GM18519 (cell line): ENCODE results near the gene CCDC85C.

ENCODE experiments used
- ATAC-seq: cut with Tn5 transposase; IDR thresholded peaks from one replicate; pipeline ENCODE4 v1.9.1; 2021; ENCODE audit warnings: mild to moderate bottlenecking, moderate library complexity; ENCODE audit not compliant: unreplicated experiment, low FRiP score

CCDC85C gene

GRCh38 chr14:99527427-99528076 is 76.5 kb downstream of the CCDC85C start:
- no peak for ATAC-seq

GRCh38 chr14:99527026-99527425 is 77.0 kb downstream of the CCDC85C start:
- no peak for ATAC-seq

GRCh38 chr14:99525699-99526080 is 78.3 kb downstream of the CCDC85C start:
- no peak for ATAC-seq

GRCh38 chr14:99524804-99525698 is 79.0 kb downstream of the CCDC85C start:
- ATAC-seq, result no peak

- ATAC-seq, result no peak
Measured at GRCh38 chr14:99524091-99524661, 79.8 kb downstream of the CCDC85C start.

DNA sequence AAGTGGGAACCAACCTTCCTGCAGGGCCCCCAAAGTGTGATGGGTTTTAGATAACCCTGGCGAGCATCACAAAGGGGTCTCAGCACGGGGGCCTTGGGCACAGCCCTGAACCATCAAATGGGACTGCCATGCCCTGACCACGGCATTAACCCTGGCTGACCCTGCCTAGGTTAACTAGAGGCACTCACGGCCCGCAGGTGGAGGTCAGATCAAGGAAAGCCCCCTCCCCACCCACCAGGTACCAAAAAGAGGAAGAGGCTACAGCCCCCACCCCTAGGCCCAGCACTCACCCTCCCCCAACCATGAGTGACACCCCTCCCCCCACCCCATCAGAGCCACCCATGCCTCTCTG is 80.3 kb downstream of the CCDC85C start:
- no peak for ATAC-seq

DNA sequence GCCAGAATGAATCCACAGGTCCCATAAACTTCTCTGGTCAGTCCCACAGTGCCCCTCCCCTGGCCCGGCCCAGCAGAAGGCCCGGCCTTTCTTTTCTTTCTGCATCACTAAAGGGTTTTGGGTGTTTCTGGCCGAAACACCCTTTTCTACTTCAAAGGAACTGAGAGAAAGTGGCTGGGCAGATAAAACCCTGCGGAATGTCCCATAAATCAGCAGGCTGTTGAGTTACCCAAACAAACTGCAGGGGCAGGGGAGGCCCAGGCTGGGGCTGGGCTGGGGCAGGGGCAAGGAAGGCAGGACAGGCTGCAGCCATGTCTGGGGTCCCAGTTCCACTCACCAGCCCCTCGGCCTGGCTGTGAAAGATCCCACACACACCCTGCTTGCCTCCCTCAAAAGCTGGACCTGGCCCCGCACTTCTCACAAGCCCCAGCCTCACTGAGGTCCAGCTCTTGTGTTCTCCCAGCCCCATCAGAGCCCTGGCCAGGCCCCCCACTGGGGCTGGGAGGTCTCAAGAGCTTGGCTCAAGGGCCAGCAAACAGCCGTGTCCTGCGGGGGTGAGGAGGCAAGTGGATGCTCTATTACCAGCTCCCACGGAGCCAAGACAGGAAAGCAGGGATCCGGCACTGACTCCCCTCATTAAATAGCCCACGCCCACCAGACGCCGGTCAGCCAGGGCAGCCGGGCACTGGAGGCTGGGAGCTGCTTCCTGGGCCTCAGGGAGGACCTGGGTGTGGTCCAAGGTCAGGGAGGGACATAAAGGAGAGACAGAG is 80.9 kb downstream of the CCDC85C start:
- no peak for ATAC-seq

DNA sequence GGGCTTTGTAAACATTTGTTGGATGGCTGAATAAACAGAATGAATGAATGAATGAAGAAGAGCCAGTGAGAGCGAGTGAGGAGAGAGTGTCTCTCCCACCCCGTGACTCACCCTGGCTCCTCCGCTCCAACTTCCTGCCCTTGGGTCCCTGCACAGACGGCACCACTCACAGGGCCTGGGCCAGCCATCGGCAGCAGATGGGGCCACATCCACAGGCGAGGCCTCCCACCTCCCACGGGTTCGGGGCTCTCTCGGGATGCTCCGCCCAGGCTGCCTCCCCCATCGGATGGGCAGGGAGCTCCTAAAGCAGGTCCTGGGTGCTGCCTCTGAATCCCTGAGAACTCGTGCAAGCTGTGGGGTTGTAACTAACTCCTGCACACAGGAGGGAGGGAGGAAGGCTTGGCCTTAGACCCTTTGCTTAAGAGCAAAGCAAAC is 81.5 kb downstream of the CCDC85C start:
- no peak for ATAC-seq

DNA sequence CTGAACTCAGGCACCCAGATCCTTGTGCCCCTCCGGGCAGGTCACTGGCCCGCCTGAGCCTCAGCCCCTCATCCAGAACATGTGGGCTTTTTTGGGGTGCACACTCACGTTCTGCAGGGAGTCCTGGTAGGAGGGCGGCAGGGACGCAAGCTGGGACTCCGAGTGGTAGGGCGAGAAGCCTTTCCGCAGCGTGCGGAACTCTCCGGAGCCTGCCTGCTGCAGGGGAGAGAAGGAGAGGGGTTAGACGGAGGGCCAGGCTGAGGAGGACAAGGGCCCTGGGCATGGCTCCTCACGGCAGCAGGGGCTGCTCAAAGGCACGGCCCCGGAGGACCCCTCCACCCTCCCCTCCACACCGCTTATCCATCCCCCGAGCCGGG is 82.0 kb downstream of the CCDC85C start:
- ATAC-seq, result no peak

DNA sequence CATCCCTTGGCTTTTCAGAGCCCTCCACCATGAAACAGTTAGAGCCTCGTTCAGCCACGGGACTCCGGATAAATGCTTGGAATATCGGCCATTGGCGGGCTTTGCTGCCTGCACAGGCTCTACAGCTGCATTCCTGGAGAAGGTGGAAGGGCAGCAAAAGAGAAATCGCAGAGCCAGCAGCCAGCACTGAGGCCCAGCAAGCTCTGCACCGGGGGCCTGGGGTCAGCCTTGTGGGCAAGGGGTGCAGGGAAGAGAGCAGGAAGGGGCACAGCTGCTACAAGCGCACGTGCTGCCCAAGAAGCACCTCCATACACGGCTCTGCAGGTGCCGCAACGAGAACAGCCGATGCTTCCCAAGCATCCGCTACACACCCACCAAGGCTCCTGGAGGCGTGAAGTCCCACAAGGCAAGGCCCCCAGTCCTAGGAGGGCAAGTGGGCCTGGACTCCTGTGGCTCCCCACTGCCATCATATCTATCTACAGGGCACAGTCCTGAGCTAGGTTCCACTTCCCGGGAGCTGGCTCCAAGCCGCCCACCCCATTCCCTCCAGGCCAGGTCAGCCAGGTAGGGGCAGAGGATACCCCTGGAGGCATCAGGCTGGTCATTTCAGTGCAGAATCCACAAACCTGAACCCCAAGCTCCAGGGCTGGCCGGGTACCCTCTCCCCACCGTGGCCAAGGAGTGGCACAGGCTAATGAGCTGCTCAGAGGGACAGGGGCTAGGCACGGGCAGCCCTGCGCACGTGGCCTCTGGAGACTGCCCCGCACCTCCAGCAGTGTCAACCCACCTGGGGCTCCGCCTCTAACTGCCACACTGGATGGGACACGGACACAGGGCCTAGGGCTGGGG is 82.6 kb downstream of the CCDC85C start:
- ATAC-seq, result no peak

DNA sequence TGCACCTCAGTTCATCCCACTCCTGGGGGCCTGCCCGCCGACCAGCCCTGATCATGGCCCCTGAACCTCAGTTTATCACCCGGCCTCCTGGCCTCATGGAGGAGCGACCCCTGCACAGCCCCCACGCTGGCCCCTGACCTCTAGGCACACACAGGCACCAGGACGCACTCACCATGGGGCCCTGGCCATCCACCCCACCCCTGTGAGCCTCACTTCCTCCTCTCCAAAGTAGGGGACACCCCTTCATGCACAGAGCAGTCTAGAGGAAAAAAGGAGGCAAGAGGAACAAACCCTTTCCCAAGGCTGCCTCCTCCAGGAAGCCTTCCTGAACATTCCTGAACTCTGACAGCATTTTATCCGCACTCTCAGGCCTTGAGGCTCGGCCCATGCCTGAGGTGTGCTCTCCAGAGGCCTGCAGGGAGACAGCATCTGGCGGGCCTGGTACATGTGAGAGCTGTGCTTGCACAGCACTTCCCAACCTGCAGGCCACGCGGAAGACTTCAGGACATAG is 83.4 kb downstream of the CCDC85C start:
- ATAC-seq, result no peak

GRCh38 chr14:99519931-99520421 is 84.0 kb downstream of the CCDC85C start:
- ATAC-seq, result no peak

GRCh38 chr14:99519347-99519881 is 84.6 kb downstream of the CCDC85C start:
- no peak for ATAC-seq

GRCh38 chr14:99518441-99519346 is 85.3 kb downstream of the CCDC85C start:
- ATAC-seq, result no peak

- ATAC-seq, result no peak
Measured at GRCh38 chr14:99517643-99518381, 86.2 kb downstream of the CCDC85C start.

DNA sequence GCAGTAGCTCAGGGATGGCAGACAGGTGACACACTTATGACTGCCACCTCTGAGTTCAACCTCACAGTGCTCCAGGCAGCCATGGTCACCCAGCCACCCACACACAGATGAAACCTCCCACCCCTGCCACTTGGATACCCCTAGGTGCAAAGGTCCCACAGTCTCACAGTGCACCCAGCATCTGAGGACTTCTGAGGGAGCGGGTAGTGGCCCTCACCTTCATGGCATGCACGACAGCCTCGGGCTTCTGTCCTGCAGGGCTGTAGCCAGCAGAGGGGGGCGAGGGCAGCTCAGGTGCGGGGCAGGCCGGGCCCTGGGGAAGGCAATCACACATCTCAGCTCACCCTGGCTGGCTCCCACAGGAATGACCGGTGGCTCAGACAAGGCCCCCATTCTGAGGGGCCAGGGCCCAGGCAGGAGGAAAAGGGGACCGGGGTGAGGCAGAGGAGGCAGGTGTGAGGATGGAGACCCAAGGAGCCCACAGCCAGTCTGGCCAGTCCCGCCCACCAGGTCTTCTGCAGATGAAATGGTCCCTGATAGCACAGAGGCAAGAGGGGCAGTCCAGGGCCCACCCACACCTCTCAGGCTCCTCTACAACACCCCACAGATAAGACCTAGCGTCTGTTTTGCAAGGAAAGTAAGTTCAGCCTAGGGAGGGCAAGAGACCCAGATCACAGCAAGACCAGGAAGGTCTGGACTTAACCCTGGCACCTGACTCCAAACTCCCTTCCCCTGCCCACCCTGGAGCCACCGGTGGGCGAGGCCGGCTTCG is 87.0 kb downstream of the CCDC85C start:
- no peak for ATAC-seq
